HL-60 (cell line): Measurements from ENCODE around the gene MDN1.

Experiments
- DNase-seq, 2 experiments: peaks; one replicate each; pipeline ENCODE4 v3.0.0-alpha.2; 2010 to 2020; ENCODE audit warnings: low read depth in 1 of 2, low spot score in 1 of 2
- H3K27ac ChIP-seq: fragments of 250-450 bp; sonication (Bioruptor Pico); replicated peaks from 2 replicates; pipeline ENCODE4 v1.5.1; 2020; ENCODE audit warnings: mild to moderate bottlenecking, moderate library complexity
- H3K27me3 ChIP-seq: fragments of 250-450 bp; sonication (Bioruptor Pico); 2 replicates; pipeline ENCODE4 v1.5.1; 2021; ENCODE audit warnings: mild to moderate bottlenecking, moderate library complexity; ENCODE audit not compliant: insufficient read depth, poor library complexity, severe bottlenecking
- H3K4me3 ChIP-seq: replicated peaks from 2 replicates; pipeline ENCODE4 v1.5.1; 2011; ENCODE audit warnings: mild to moderate bottlenecking, control low read depth, low read length; ENCODE audit not compliant: insufficient read depth
- CTCF ChIP-seq: IDR thresholded peaks from one replicate; pipeline ENCODE4 v1.5.1; 2011; ENCODE audit warnings: low read length, control low read depth, inconsistent platforms; ENCODE audit not compliant: insufficient read depth
- GABPA ChIP-seq: IDR thresholded peaks from 2 replicates; pipeline ENCODE4 v1.6.1; 2012; ENCODE audit warnings: low read depth
- POLR2AphosphoS5 ChIP-seq: IDR thresholded peaks from 2 replicates; pipeline ENCODE4 v1.6.1; 2012; ENCODE audit warnings: low read depth
- REST ChIP-seq: IDR thresholded peaks from 2 replicates; pipeline ENCODE4 v1.6.1; 2012; ENCODE audit warnings: low read depth; ENCODE audit not compliant: insufficient replicate concordance
- SPI1 ChIP-seq: IDR thresholded peaks from 2 replicates; pipeline ENCODE4 v1.6.1; 2012; ENCODE audit warnings: low read depth, mild to moderate bottlenecking, borderline replicate concordance

MDN1 gene

GRCh38 chr6:89706121-89706520 lies 113.5 kb downstream of the MDN1 start:
- Histone ChIP-seq H3K27ac (no peak overlapping the region), H3K27me3 (no peaks in the 10 kb centered on the region), H3K4me3 (no peak overlapping the region)
- no peak for DNase-seq
- TF ChIP-seq GABPA, result no peak
- no peak for TF ChIP-seq CTCF
- TF ChIP-seq POLR2AphosphoS5, result no peak
- no peak for TF ChIP-seq REST
- no peak for TF ChIP-seq SPI1

GRCh38 chr6:89703292-89703691 lies 116.3 kb downstream of the MDN1 start:
- no peak for DNase-seq
- Histone ChIP-seq H3K27ac (no peak overlapping the region), H3K27me3 (no peaks in the 10 kb centered on the region), H3K4me3 (no peak overlapping the region)
- TF ChIP-seq POLR2AphosphoS5, result no peak
- TF ChIP-seq SPI1, result no peak
- TF ChIP-seq CTCF, result no peak
- TF ChIP-seq REST, result no peak
- TF ChIP-seq GABPA, result no peak

- TF ChIP-seq CTCF, result no peak
- TF ChIP-seq GABPA, result no peak
- TF ChIP-seq REST, result no peak
- TF ChIP-seq POLR2AphosphoS5, result no peak
- no peak for TF ChIP-seq SPI1
- H3K4me3 ChIP-seq, result no peak overlapping the region
- H3K27ac ChIP-seq, result no peak overlapping the region
- H3K27me3 ChIP-seq, result no peaks in the 10 kb centered on the region
- DNase-seq, result no peak
These were observed 117.2 kb downstream of the MDN1 start for GRCh38 chr6:89702349-89702748.
